Right forelimb (tissue), 1 donor: ENCODE measurements around the gene C16orf90.

Source experiments
- DNase-seq: peaks from one replicate; pipeline ENCODE4 v3.0.0-alpha.2; 2018

Gene C16orf90, protein sequence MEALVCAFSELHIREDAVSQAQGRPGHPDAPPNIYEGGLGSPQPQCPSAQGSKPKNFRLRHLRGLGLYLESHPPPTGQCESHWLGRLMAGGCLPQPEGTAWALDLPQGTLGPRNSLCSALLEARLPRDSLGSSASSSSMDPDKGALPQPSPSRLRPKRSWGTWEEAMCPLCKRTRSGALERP

GRCh38 chr16:3495176-3495575 lies at the start of gene C16orf90:
Gene C16orf90, minus strand, starts transcription at chr16:3495489. Its CDS starts 68 bp downstream, at chr16:3495421.
- no peak for DNase-seq

DNA sequence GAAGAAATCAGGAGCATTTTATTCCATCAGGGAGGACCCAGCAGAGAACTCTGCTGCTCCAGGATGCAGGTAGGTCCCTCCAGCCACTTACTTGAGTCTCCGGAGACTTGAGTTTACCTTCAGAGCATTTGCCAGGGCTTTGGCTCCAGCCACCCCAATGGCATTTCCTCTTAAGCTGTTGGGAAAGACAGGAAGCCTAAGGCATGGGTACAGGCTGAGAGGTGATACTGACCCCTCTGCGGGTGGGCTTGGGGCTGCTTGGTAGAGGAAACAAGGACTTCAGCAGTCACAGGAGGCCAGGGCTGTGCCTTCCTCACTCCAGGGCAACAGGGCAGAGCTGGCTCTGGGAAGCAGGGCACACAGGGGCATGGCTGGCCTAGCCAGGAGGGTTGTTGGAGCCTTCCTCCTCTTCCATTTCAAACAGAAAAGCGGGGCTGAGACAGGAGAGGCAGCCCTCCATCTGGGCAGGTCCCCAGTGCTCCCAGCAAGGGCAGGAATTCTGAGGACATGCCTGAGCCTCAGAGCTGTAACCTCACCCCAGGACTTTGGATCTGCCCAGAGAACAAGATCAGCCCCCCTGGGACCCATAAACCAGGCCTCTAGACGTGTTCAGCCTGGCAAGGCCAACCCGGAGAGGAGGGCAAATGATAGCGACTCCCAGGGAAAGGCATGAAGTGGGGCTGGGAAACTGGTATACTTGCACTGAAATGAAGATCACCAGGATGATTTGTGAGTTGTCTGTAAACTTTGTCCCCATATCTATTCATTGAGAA lies 47.5 kb upstream of the C16orf90 start:
- DNase-seq: no peak

DNA sequence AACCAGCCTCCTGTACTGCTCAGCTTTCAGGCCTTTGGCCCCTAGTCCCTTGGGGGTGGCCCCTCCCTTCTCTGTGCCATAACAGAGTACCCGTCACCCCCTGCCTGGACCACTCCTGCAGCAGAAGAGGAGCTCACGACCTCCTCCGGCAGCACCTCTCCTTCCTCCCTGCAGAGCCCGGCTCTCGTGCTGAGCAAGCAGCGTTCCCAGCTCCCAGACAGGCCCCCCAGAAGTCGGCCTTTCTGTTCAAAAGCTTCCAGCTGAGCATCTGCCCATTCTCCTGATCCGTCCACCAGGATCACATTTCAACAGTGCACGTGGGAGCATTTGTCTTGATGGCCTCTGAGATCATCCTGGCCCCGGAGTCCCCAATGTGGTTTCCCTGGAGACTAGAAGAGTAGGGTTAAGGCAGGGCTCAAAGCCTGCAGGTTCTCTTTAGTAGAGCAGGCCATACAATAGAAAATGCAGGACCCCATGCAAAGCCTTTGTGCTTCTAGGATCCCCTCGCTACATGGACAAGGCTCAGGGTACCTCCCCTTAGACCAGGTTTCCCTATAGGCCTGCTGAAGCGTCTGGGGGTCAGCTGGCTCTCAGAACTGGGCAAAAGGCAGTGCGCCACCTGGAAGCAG lies 46.4 kb upstream of the C16orf90 start:
- no peak for DNase-seq

GRCh38 chr16:3538222-3538621 lies 42.9 kb upstream of the C16orf90 start:
- no peak for DNase-seq

DNA sequence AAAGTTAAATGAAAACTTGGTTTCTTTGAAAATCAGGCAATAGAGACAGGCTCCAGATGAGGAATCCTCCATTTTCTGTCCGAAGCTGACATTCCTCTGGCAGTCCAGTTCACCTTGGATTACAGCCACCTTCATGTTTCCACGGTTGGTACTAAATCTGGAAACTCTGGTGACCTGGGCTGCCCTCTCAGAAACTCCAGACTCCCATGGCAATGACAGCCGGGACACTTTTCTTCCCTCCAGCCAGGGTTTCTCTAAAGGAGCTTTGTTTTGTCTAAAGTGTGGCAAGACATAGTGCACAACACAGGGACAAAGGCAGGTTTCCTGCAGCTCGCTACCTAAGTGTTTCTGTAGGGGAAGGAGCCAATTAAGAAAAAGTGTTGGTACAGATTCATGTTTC lies 41.6 kb upstream of the C16orf90 start:
- no peak for DNase-seq

DNA sequence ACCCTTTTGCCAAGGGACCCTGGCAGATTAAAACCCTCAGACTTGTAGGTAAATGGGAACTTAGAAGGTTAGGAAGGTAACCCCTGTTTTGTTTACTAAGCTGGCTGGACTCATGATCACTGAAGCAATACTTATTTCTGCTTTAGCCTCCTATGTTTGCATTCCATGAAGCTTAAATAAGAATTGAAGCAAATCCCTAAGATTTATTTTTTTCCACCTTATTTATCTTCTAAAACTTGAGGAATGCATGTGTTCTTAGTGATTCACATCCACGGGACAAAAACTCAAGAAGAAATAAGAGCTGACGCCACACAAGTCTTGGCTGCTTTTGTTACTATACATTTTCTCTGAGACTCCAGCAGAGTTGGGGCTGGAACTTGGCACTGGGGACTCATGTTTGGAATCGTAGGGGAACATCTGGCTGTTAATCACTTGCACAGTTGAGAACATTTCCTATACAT lies 41.0 kb upstream of the C16orf90 start:
- peak; percentile 70 for DNase-seq

DNA sequence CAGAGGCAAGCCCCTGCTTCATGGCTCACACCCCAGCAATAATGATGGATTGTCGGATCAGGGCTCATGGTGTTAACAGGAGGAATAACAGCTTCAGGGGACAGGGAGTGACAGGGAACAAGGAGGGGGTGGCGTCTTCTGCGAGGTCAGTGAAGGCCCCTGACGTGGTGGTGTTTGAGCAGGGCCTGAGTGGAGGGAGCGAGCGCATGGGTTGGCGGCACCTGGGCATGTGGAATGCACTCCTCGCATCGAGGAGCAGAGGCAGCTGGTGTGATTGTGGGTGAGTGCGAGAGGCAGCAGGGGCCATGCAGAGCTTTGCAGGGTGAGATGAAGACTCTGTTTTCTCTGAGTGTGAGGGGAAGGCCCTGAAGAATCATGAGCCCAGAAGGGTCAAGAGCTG lies 38.8 kb upstream of the C16orf90 start:
- DNase-seq: no peak

- no peak for DNase-seq
These were observed 37.5 kb upstream of the C16orf90 start for GRCh38 chr16:3532741-3533140.

DNA sequence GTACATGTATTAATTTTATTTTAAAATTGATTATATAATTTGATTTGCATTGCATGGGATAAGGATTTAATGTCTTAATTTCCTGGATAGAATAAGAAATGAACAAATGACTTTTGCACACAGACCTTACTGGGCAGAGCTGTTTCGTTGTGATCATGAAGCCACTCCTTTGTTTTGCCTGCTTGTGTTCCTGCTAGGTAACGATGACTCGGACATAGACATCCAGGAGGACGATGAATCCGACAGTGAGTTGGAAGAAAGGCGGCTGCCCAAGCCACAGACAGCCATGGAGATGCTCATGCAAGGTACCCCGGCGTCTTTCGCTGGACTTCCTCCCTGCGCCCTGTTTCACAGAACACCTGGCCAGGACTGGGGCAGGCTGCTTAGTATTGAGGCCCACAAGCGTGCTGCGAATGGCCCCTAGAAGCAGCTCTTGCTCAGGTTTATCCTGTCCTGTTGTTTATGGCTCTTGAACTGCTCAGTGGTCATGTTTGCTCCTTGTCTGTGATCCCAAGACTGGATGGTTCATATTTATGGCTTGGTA lies 35.2 kb upstream of the C16orf90 start:
- no peak for DNase-seq

GRCh38 chr16:3529175-3529574 lies 33.9 kb upstream of the C16orf90 start:
- no peak for DNase-seq

- DNase-seq: no peak
These were observed 33.1 kb upstream of the C16orf90 start for GRCh38 chr16:3528406-3528805.

DNA sequence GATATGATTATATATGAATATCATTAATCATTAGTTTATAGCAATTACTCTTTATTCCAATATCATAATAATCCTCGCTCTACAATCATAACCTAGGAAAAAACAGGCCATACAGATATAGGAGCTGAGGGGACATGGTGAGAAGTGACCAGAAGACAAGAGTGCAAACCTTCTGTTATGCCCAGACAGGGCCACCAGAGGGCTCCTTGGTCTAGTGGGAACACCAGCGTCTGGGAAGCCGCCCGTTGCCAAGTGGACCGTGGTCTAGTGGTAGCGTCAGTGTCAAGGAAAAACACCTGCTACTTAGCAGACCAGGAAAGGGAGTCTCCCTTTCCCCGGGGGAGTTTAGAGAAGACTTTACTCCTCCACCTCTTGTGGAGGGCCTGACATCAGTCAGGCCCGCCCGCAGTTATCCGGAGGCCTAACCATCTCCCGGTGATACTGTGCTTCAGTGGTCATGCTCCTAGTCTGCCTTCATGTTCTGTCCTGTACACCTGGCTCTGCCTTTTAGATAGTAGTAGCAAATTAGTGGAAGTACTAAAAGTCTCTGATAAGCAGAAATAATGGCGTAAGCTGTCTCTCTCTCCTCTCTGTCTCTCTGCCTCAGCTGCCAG lies 32.0 kb upstream of the C16orf90 start:
- peak; percentile 74 for DNase-seq

DNA sequence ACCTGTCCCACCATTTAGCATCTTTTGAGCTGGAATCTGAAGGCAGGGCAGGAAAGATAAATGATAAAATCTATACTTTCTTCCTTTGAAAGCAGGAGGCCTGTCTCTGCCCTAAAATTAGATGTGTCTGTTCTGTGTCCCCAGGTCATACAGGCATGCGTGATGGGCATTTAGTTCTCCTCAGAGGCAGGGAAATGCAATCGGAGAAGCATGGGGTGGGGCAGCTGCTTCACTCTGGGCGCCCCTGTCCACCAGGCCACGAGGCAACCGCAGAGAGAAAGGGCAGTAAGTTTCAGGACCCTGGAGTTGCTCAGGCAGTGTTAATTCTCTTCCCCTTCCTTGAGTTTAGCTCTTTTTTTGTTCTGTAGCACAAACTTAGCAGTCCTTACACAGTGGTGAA lies 30.7 kb upstream of the C16orf90 start:
- no peak for DNase-seq

GRCh38 chr16:3523281-3523680 lies 28.0 kb upstream of the C16orf90 start:
- no peak for DNase-seq

DNA sequence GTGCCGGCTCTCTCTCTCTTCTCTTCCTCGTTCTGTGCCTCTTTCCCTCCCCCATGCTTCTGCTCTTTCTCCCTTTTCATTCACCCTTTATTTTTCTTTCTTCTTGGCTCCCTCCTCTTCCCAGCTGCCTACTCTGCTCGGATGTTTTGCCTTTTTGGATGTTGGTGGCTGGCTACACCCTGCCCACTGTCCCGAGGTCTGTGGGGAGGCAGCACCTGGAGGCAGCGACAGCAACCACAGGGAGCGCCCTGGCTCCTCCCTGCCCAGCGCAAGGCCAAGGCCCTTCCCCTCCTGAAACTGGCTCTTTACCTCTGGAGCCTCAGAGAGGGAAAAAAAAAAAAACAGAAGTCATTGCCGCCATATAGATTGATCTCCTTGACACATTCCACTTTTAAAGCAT lies 25.6 kb upstream of the C16orf90 start:
- DNase-seq: peak; percentile 73

DNA sequence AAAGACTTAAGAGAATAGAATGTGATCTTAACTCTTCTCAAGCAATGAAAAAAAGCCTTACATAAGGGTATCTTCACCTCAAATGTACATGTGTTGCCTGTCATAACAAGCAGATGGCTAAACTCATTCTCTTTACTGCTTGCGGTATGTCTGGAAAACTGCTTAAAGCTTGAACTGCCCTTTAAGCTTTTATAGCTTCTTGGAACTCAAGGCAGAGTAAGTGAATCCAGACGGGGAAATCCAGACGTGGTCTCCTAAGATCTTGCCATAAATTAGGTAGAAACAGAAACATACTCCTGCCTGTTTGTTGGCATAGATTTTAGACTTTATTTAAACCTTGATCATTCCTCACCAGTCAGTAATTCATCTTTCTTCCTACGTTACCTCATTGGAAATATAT lies 25.1 kb upstream of the C16orf90 start:
- no peak for DNase-seq

DNA sequence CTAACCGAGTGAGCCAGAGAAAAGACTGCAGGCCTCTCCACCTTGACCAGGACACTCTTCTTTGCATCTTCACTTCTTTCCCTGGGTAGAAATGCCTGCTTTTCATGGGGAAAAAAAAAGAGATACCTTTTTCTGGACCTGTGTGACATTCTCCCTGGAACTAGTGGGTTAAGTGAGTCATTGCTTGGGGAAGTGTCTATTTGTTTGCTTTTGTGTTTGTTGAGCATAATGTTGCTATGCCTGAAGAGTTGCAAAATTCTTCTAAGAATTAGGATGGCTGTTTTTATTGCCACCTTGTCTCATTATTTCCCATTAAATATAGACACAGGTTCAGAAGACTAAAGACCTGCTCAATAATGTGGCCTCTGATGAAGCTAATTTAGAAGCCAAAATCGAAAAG lies 24.3 kb upstream of the C16orf90 start:
- no peak for DNase-seq

DNA sequence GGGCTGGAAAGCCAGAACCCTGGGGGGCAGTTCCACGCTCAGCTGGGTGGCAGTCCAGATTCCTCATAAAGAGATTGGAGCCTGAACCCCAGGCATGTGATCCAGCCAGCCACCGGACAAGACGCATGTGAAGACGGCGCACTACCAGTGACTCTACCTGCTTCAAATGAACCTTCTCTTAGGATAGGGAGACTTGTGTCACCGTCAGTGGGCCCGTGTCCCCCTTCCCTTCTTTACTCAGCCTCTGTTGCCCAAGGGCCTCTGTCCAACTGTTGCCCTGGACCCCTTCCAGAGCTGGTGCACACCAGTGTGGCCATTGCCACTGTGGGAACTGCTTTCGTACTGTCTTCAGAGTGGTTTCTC lies 23.7 kb upstream of the C16orf90 start:
- no peak for DNase-seq

GRCh38 chr16:3518292-3518985 lies 23.1 kb upstream of the C16orf90 start:
- no peak for DNase-seq

- DNase-seq: no peak
These were observed 20.6 kb upstream of the C16orf90 start for GRCh38 chr16:3515897-3516296.

GRCh38 chr16:3514621-3515020 lies 19.3 kb upstream of the C16orf90 start:
- DNase-seq: no peak

GRCh38 chr16:3513892-3514583 lies 18.7 kb upstream of the C16orf90 start:
- no peak for DNase-seq
